ENCODE data around the gene ERN1.

DNA sequence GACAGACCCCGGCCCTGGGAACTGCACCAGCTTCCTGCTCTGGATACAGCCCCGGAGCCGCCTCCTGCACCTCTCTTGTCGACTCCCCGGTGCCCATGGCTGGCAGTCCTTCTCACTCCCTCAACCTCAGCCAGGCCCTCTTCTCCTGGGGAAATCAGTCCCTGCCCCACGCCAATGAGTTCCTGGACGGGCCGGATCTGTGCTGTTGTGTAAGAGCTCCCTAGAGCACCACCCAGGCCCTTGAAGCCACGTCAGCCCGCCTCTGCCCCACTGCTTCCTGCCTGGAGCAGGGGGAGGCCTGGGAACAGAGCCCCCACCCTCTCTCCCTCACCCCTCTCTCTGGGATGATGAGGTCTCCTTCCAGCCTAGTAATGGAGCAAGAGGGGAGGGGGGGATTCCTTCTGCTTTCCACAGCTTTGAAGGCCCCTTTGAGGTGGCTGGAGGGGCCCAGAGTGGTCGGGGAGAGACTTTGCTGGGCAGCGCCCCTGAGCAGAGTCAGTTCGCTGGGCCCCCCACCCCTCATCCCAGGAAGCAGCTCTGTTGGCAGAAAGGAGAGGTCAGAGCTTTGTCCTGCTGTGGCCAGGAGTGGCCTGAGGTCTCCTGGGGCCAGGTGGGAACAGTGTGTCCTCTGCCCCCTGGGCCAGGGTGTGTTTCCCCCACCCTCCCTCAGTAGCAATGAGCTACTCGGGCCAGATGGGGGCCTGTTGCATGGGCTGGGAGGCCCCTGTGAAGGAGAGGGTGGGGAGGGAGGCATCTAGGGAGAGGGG, 128.0 kb downstream of the ERN1 start:
- TF ChIP-seq, protein P1, sequence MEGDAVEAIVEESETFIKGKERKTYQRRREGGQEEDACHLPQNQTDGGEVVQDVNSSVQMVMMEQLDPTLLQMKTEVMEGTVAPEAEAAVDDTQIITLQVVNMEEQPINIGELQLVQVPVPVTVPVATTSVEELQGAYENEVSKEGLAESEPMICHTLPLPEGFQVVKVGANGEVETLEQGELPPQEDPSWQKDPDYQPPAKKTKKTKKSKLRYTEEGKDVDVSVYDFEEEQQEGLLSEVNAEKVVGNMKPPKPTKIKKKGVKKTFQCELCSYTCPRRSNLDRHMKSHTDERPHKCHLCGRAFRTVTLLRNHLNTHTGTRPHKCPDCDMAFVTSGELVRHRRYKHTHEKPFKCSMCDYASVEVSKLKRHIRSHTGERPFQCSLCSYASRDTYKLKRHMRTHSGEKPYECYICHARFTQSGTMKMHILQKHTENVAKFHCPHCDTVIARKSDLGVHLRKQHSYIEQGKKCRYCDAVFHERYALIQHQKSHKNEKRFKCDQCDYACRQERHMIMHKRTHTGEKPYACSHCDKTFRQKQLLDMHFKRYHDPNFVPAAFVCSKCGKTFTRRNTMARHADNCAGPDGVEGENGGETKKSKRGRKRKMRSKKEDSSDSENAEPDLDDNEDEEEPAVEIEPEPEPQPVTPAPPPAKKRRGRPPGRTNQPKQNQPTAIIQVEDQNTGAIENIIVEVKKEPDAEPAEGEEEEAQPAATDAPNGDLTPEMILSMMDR (IDR thresholded peaks at IDR 0.05): no peak
- no peak for TF ChIP-seq FOXK1 (CRISPR knock-in tag; IDR thresholded peaks at IDR 0.05)
- TF ChIP-seq, protein P2, sequence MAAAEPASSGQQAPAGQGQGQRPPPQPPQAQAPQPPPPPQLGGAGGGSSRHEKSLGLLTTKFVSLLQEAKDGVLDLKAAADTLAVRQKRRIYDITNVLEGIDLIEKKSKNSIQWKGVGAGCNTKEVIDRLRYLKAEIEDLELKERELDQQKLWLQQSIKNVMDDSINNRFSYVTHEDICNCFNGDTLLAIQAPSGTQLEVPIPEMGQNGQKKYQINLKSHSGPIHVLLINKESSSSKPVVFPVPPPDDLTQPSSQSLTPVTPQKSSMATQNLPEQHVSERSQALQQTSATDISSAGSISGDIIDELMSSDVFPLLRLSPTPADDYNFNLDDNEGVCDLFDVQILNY (CRISPR knock-in tag; IDR thresholded peaks at IDR 0.05): no peak
- TF ChIP-seq NR1H2 (CRISPR knock-in tag; IDR thresholded peaks at IDR 0.05): no peak
- TF ChIP-seq, protein P3, sequence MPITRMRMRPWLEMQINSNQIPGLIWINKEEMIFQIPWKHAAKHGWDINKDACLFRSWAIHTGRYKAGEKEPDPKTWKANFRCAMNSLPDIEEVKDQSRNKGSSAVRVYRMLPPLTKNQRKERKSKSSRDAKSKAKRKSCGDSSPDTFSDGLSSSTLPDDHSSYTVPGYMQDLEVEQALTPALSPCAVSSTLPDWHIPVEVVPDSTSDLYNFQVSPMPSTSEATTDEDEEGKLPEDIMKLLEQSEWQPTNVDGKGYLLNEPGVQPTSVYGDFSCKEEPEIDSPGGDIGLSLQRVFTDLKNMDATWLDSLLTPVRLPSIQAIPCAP (CRISPR knock-in tag; IDR thresholded peaks at IDR 0.05): no peak
- TF ChIP-seq, protein P4, sequence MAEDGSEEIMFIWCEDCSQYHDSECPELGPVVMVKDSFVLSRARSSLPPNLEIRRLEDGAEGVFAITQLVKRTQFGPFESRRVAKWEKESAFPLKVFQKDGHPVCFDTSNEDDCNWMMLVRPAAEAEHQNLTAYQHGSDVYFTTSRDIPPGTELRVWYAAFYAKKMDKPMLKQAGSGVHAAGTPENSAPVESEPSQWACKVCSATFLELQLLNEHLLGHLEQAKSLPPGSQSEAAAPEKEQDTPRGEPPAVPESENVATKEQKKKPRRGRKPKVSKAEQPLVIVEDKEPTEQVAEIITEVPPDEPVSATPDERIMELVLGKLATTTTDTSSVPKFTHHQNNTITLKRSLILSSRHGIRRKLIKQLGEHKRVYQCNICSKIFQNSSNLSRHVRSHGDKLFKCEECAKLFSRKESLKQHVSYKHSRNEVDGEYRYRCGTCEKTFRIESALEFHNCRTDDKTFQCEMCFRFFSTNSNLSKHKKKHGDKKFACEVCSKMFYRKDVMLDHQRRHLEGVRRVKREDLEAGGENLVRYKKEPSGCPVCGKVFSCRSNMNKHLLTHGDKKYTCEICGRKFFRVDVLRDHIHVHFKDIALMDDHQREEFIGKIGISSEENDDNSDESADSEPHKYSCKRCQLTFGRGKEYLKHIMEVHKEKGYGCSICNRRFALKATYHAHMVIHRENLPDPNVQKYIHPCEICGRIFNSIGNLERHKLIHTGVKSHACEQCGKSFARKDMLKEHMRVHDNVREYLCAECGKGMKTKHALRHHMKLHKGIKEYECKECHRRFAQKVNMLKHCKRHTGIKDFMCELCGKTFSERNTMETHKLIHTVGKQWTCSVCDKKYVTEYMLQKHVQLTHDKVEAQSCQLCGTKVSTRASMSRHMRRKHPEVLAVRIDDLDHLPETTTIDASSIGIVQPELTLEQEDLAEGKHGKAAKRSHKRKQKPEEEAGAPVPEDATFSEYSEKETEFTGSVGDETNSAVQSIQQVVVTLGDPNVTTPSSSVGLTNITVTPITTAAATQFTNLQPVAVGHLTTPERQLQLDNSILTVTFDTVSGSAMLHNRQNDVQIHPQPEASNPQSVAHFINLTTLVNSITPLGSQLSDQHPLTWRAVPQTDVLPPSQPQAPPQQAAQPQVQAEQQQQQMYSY (CRISPR knock-in tag; IDR thresholded peaks at IDR 0.05): no peak
- TF ChIP-seq CREB1 (CRISPR knock-in tag; IDR thresholded peaks at IDR 0.05): no peak
- TF ChIP-seq, protein P5, sequence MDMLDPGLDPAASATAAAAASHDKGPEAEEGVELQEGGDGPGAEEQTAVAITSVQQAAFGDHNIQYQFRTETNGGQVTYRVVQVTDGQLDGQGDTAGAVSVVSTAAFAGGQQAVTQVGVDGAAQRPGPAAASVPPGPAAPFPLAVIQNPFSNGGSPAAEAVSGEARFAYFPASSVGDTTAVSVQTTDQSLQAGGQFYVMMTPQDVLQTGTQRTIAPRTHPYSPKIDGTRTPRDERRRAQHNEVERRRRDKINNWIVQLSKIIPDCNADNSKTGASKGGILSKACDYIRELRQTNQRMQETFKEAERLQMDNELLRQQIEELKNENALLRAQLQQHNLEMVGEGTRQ (CRISPR knock-in tag; IDR thresholded peaks at IDR 0.05): no peak
- no peak for TF ChIP-seq ESRRA (CRISPR knock-in tag; IDR thresholded peaks at IDR 0.05; ENCODE audit: borderline replicate concordance)
- TF ChIP-seq, protein P6, sequence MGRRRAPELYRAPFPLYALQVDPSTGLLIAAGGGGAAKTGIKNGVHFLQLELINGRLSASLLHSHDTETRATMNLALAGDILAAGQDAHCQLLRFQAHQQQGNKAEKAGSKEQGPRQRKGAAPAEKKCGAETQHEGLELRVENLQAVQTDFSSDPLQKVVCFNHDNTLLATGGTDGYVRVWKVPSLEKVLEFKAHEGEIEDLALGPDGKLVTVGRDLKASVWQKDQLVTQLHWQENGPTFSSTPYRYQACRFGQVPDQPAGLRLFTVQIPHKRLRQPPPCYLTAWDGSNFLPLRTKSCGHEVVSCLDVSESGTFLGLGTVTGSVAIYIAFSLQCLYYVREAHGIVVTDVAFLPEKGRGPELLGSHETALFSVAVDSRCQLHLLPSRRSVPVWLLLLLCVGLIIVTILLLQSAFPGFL (CRISPR knock-in tag; IDR thresholded peaks at IDR 0.05; ENCODE audit: borderline replicate concordance): no peak
- no peak for TF ChIP-seq NFYB (CRISPR knock-in tag; conservative IDR thresholded peaks at IDR 0.05; ENCODE audit: low read depth)

All from WTC11 (cell line).